PFSK-1 (cell line): ENCODE measurements around the gene SIGLEC10.

Source experiments
- FOXP2 ChIP-seq: optimal IDR thresholded peaks from 2 replicates; pipeline ENCODE3; 2011; ENCODE audit warnings: borderline replicate concordance, control low read depth, inconsistent platforms; ENCODE audit not compliant: insufficient read depth; ENCODE audit errors: extremely low read length, extremely low read depth
- POLR2AphosphoS5 ChIP-seq: IDR thresholded peaks from 2 replicates; pipeline ENCODE4 v1.6.1; 2012; ENCODE audit warnings: low read depth, mild to moderate bottlenecking, control low read depth, low read length, moderate library complexity
- SIN3A ChIP-seq: IDR thresholded peaks from 2 replicates; pipeline ENCODE4 v1.6.1; 2012; ENCODE audit warnings: mild to moderate bottlenecking, low read length, moderate library complexity, borderline replicate concordance; ENCODE audit not compliant: insufficient read depth
- TAF1 ChIP-seq: IDR thresholded peaks from 2 replicates; pipeline ENCODE4 v1.6.1; 2012; ENCODE audit warnings: low read length, control low read depth, borderline replicate concordance; ENCODE audit not compliant: insufficient read depth
- TF ChIP-seq, protein P1 (sequence below), 2 experiments: IDR thresholded peaks; 2 replicates each; pipeline versions ENCODE4 v1.6.1 to v1.8.0; 2011 to 2012; ENCODE audit warnings: low read depth in 2 of 2, low read length in 2 of 2, control low read depth in 1 of 2, inconsistent platforms in 1 of 2, mild to moderate bottlenecking in 1 of 2, moderate library complexity in 1 of 2; ENCODE audit not compliant: insufficient read depth in 1 of 2

DNA sequence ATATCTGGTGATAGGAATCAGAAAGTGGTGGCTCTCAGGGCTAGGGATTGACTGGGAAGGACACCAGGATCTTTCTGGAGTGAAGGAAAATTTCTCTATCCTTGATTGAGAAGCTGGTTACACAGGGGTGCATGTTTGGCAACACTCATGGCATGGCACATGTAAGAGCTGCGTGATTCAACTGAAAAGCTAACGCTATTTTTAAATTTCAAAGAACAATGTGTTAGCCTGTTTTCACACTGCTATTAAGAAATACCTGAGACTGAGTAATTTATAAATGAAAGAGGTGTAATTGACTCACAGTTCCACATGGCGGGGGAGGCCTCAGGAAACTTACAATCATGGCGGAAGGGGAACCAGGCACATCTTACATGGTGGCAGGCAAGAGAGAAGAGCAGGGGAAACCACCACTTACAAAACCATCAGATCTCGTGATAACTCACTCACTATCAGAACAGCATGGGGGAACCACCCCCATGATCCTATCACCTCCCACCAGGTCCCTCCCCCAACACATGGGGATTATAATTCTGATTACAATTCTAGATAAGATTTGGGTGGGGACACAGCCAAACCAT is 33.4 kb upstream of the SIGLEC10 start:
- TF ChIP-seq TAF1 (no peak), POLR2AphosphoS5 (no peak), SIN3A (no peak), FOXP2 (no peak)
- TF ChIP-seq, protein P1, sequence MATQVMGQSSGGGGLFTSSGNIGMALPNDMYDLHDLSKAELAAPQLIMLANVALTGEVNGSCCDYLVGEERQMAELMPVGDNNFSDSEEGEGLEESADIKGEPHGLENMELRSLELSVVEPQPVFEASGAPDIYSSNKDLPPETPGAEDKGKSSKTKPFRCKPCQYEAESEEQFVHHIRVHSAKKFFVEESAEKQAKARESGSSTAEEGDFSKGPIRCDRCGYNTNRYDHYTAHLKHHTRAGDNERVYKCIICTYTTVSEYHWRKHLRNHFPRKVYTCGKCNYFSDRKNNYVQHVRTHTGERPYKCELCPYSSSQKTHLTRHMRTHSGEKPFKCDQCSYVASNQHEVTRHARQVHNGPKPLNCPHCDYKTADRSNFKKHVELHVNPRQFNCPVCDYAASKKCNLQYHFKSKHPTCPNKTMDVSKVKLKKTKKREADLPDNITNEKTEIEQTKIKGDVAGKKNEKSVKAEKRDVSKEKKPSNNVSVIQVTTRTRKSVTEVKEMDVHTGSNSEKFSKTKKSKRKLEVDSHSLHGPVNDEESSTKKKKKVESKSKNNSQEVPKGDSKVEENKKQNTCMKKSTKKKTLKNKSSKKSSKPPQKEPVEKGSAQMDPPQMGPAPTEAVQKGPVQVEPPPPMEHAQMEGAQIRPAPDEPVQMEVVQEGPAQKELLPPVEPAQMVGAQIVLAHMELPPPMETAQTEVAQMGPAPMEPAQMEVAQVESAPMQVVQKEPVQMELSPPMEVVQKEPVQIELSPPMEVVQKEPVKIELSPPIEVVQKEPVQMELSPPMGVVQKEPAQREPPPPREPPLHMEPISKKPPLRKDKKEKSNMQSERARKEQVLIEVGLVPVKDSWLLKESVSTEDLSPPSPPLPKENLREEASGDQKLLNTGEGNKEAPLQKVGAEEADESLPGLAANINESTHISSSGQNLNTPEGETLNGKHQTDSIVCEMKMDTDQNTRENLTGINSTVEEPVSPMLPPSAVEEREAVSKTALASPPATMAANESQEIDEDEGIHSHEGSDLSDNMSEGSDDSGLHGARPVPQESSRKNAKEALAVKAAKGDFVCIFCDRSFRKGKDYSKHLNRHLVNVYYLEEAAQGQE (IDR thresholded peaks at IDR 0.05; ENCODE audit: insufficient read depth in 1 of 2, low read depth in 2 of 2, low read length in 2 of 2), result no peak
